Measurements from ENCODE around the gene SUCLG1.

Gene SUCLG1

GRCh38 chr2:84459018-84459943 lies at the start of gene SUCLG1 (continued):
- TF ChIP-seq ZNF658 (tag by site-specific recombination; IDR thresholded peaks at IDR 0.05) (no peak), PRDM6 (tag by site-specific recombination; IDR thresholded peaks at IDR 0.05) (no peak), EGR2 (tag by site-specific recombination; IDR thresholded peaks at IDR 0.05; ENCODE audit: low read depth) (no peak), FEZF1 (tag by site-specific recombination; IDR thresholded peaks at IDR 0.05) (no peak), ZNF426 (tag by site-specific recombination; IDR thresholded peaks at IDR 0.05) (no peak), ZNF621 (tag by site-specific recombination; IDR thresholded peaks at IDR 0.05) (no peak), ZNF23 (tag by site-specific recombination; IDR thresholded peaks at IDR 0.05; ENCODE audit: borderline replicate concordance) (no peak), ZBTB1 (tag by site-specific recombination; IDR thresholded peaks at IDR 0.05) (no peak), SP3 (tag by site-specific recombination; IDR thresholded peaks at IDR 0.05) (peak; percentile 83), ZNF175 (tag by site-specific recombination; IDR thresholded peaks at IDR 0.05) (no peak), ZBTB48 (tag by site-specific recombination; IDR thresholded peaks at IDR 0.05) (peak; percentile 90), ZNF416 (tag by site-specific recombination; IDR thresholded peaks at IDR 0.05) (no peak), ZNF112 (tag by site-specific recombination; IDR thresholded peaks at IDR 0.05) (no peak), ZNF341 (tag by site-specific recombination; IDR thresholded peaks at IDR 0.05; ENCODE audit: low read depth) (peak; percentile 91), ZBTB26 (tag by site-specific recombination; optimal IDR thresholded peaks at IDR 0.05) (peak; percentile 31), ZNF530 (tag by site-specific recombination; IDR thresholded peaks at IDR 0.05; ENCODE audit: low read depth) (no peak), ELK4 (IDR thresholded peaks at IDR 0.05; ENCODE audit: borderline replicate concordance, low read depth, low read length) (no peak), ZNF571 (tag by site-specific recombination; IDR thresholded peaks at IDR 0.05) (no peak), ZNF221 (tag by site-specific recombination; IDR thresholded peaks at IDR 0.05; ENCODE audit: borderline replicate concordance) (no peak), ZNF544 (tag by site-specific recombination; IDR thresholded peaks at IDR 0.05) (no peak), ZNF133 (tag by site-specific recombination; IDR thresholded peaks at IDR 0.05) (no peak), ZNF311 (tag by site-specific recombination; IDR thresholded peaks at IDR 0.05; ENCODE audit: borderline replicate concordance) (no peak), ZNF169 (tag by site-specific recombination; IDR thresholded peaks at IDR 0.05) (no peak), ZSCAN16 (tag by site-specific recombination; IDR thresholded peaks at IDR 0.05) (no peak), PBX3 (CRISPR knock-in tag; IDR thresholded peaks at IDR 0.05) (peak; percentile 76; the same call in 1 of the 2 replicates), BCL11B (tag by site-specific recombination; IDR thresholded peaks at IDR 0.05; ENCODE audit: low read depth) (0 out of 2 replicates have a peak, but pooled peaks have one; percentile 22), ZNF16 (tag by site-specific recombination; IDR thresholded peaks at IDR 0.05; ENCODE audit: low read depth) (no peak), ZNF18 (tag by site-specific recombination; IDR thresholded peaks at IDR 0.05) (no peak), OSR2 (tag by site-specific recombination; IDR thresholded peaks at IDR 0.05) (peak; percentile 21; the same call in 1 of the 2 replicates), ZNF501 (tag by site-specific recombination; IDR thresholded peaks at IDR 0.05) (peak; percentile 3; the same call in 1 of the 2 replicates), ZNF626 (tag by site-specific recombination; IDR thresholded peaks at IDR 0.05) (no peak), ZNF624 (tag by site-specific recombination; IDR thresholded peaks at IDR 0.05) (no peak), ZNF529 (tag by site-specific recombination; IDR thresholded peaks at IDR 0.05; ENCODE audit: insufficient replicate concordance) (no peak), ZNF423 (tag by site-specific recombination; IDR thresholded peaks at IDR 0.05) (no peak)

Measured in HEK293 (cell line).